GM18499 (cell line): Measurements from ENCODE around the gene ERFL.

ENCODE experiments used
- ATAC-seq: cut with Tn5 transposase; IDR thresholded peaks from one replicate; pipeline ENCODE4 v1.9.1; 2021; ENCODE audit warnings: moderate number of reproducible peaks; ENCODE audit not compliant: insufficient read depth, unreplicated experiment

Gene ERFL

GRCh38 chr19:41863209-41863931, 64.9 kb downstream of the ERFL start:
- ATAC-seq: no peak

DNA sequence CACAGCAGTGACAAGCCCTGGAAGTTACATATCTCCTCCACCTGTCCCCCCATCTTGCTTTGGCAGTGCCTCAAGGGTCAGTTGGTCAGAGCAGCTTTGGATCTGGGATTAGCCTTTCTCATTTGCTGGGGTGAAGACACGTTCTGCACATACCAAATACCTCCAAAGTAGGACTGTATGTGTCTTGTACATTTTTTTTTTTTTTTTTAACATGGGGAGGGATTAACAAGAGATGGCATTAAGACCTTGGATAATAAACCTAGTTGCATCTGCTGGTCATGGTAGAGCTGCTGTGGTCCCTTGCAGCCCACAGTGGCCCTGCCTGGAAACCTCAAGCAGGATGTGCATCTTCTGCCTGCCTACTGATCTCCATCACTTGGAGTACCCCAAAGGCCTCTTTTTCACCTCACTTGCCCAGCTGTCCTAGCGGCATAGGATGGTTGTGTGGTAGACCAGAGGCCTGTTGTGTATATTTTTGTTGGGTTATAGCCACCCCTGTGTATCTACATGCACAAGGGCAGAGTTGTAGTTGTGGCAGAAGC, 65.7 kb downstream of the ERFL start:
- no peak for ATAC-seq

GRCh38 chr19:41861846-41862245, 66.4 kb downstream of the ERFL start:
- ATAC-seq: no peak

DNA sequence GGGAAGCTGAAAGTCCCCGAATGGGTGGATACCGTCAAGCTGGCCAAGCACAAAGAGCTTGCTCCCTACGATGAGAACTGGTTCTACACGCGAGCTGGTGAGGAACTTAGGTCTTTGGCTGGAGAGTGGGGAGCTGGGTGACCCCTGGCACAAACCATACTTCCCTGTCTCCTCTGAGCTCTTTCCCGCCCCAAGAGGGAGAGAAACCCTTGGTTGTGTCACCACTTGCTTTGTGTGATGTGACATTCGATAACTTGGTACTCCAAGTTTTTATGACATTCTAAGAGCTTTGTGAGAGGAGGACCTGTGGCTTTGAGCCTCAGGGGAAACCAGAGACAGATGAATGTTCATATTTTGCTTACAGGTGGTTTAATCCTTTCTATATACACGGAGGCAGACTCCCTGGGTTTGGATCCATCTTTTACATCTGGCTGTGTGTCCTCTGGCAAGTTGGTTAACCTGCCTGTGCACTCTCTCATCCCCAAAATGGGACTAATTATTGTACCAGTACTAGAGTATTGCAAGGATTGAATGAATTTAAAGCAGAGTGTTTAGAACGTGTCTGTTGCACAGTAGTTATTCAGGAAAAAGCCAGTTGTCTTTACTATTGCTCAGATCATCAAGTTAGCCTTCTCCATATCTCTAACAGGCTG, 67.0 kb downstream of the ERFL start:
- no peak for ATAC-seq

GRCh38 chr19:41860419-41861115, 67.7 kb downstream of the ERFL start:
- no peak for ATAC-seq

DNA sequence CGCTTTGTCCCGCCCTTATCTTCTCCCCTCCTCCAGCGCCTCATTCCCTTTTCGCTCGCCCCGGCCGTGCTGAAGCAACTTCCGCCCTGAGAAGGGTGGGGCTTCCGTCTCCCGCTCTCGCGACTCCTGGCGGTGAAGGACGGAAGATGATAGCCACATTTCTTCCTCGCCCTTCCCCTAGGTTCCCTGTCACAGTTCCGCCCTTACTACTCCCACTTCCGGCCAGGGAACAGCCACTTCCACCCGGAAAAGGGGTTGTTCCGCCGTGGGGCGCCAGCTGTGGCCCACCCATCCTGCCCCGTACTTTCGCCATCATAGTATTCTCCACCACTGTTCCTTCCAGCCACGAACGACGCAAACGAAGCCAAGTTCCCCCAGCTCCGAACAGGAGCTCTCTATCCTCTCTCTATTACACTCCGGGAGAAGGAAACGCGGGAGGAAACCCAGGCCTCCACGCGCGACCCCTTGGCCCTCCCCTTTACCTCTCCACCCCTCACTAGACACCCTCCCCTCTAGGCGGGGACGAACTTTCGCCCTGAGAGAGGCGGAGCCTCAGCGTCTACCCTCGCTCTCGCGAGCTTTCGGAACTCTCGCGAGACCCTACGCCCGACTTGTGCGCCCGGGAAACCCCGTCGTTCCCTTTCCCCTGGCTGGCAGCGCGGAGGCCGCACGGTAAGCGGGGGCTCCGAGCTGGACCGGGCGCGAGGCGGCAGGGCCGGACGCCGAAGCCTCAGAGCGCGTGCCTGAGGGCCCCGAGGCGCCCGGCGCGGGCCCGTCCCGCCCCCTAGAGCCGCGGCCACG, 68.4 kb downstream of the ERFL start, which contains the start of gene RPS19:
Gene RPS19 (plus strand): TSS at position 638 of the 801 bp plus-strand sequence. CDS start 520 bp downstream, outside the sequence.
- ATAC-seq: peak; percentile 65

DNA sequence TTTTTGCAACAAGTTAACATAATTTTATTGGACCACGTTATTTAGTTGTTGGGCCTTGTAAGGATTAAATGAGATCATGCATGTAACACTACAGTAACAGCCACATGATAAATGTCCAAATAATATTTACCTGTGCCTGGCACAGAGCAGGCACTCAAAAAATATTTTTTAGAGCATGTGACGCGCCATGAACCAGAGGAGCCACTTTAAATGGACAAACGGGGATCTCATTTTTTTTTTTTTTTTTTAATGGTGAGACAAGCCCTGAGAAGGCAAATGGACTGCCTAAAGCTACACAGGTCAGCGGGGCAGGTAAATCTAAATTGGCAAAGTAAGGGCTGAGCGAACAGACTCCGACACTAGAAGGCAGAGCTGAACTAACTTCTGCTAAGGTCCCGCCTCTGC, 69.0 kb downstream of the ERFL start:
- ATAC-seq: no peak
